HepG2 (cell line): ENCODE measurements around the gene PXMP4. TPM values are rescaled to one million over a fixed set of nuclear protein-coding genes. Genes with fewer than 3 reads are reported as not detected.

ENCODE experiments used
- ATAC-seq: fragments of 200-7000 bp; cut with Tn5 transposase; 3 replicates; pipeline ENCODE4 v1.9.1; 2020; ENCODE audit warnings: mild to moderate bottlenecking, moderate library complexity
- BruUV-seq: library from RNA; stranded (reverse); fragments of 400-500 nt; replicated peaks from 2 replicates; lab custom pipeline; 2021; lab: Mats Ljungman, UMichigan
- CTCF ChIA-PET: fragments of 300-600 bp; formaldehyde crosslinking; extraction: SDS; loops from one replicate; lab custom pipeline; 2021; ENCODE audit warnings: low total read pairs, inconsistent platforms, low intra/inter-chr PET ratio; lab: Yijun Ruan, JAX
- POLR2A ChIA-PET: fragments of 350-600 bp; sonication (Branson Sonifier 250); formaldehyde crosslinking; loops from one replicate; lab custom pipeline; 2020; ENCODE audit warnings: antibody characterized with exemption, inconsistent platforms; lab: Yijun Ruan, JAX
- DNase-seq: peaks from one replicate; pipeline ENCODE4 v3.0.0-alpha.2; 2015; ENCODE audit warnings: low spot score
- FAIRE-seq: peaks from 3 replicates; lab custom pipeline; 2011; peaks lifted over from hg19 to GRCh38; lab: Jason Lieb, UNC
- H2AFZ ChIP-seq: one replicate; pipeline ENCODE4 v1.6.1; 2011; ENCODE audit warnings: low read length, inconsistent platforms
- H3K27ac ChIP-seq: fragments of 300-600 bp; 3 replicates; pipeline ENCODE4 v1.8.0; 2011; ENCODE audit warnings: mixed run types, mild to moderate bottlenecking, mixed read lengths, low read length, inconsistent platforms; ENCODE audit not compliant: insufficient read depth; ENCODE audit errors: extremely low read length
- H3K27me3 ChIP-seq, 2 experiments: fragments of 200-600 bp in 1 of 2; 2 replicates in 1 of 2; 3 replicates in 1 of 2; pipeline versions ENCODE4 v1.6.0 to v1.8.0; 2011; ENCODE audit warnings: low read length in 2 of 2, mild to moderate bottlenecking in 2 of 2, moderate library complexity in 2 of 2, inconsistent platforms in 1 of 2; ENCODE audit not compliant: insufficient read depth in 2 of 2, control insufficient read depth in 1 of 2
- H3K36me3 ChIP-seq, 2 experiments: fragments of 200-600 bp in 1 of 2; replicated peaks in 1 of 2; 2 replicates in 1 of 2; 3 replicates in 1 of 2; pipeline versions ENCODE4 v1.5.1 to v1.8.0; 2011; ENCODE audit warnings: low read length in 2 of 2, inconsistent platforms in 1 of 2; ENCODE audit not compliant: insufficient read depth in 2 of 2, control insufficient read depth in 1 of 2
- H3K4me1 ChIP-seq: 2 replicates; pipeline ENCODE4 v1.5.1; 2012; ENCODE audit warnings: low read length, inconsistent platforms; ENCODE audit not compliant: insufficient read depth
- H3K4me2 ChIP-seq: 2 replicates; pipeline ENCODE4 v1.6.0; 2011; ENCODE audit warnings: low read depth, low read length, inconsistent platforms
- H3K4me3 ChIP-seq, 3 experiments: fragments of 200-600 bp in 1 of 3; sonication (generic), shearing (Covaris generic) in 1 of 3; replicated peaks in 1 of 3; 2 replicates each; pipeline ENCODE4 v1.5.1; 2011 to 2016; ENCODE audit warnings: low read length in 3 of 3, inconsistent platforms in 2 of 3, low read depth in 2 of 3, mild to moderate bottlenecking in 2 of 3, control low read depth in 1 of 3, mixed read lengths in 1 of 3; ENCODE audit not compliant: insufficient read depth in 1 of 3
- H3K79me2 ChIP-seq: one replicate; pipeline ENCODE4 v1.6.1; 2011; ENCODE audit warnings: low read length, inconsistent platforms; ENCODE audit not compliant: insufficient read depth
- H3K9ac ChIP-seq: 2 replicates; pipeline ENCODE4 v1.6.0; 2011; ENCODE audit warnings: mild to moderate bottlenecking, low read depth, low read length, inconsistent platforms; ENCODE audit not compliant: insufficient read depth
- H3K9me3 ChIP-seq: 2 replicates; pipeline ENCODE4 v1.5.1; 2012; ENCODE audit warnings: mild to moderate bottlenecking, low read length
- H4K20me1 ChIP-seq: 2 replicates; pipeline ENCODE4 v1.6.0; 2011; ENCODE audit warnings: inconsistent platforms, mild to moderate bottlenecking, low read length, moderate library complexity; ENCODE audit not compliant: insufficient read depth
- CBX5 ChIP-seq: sonication (generic); formaldehyde crosslinking; IDR thresholded peaks from 2 replicates; pipeline ENCODE4 v1.4.0; 2020; ENCODE audit warnings: missing genetic modification reagents, borderline replicate concordance
- EEA1 ChIP-seq: sonication (generic); formaldehyde crosslinking; IDR thresholded peaks from 2 replicates; pipeline ENCODE4 v1.5.1; 2020; ENCODE audit warnings: mild to moderate bottlenecking, missing genetic modification reagents, borderline replicate concordance
- HNF4G ChIP-seq, 2 experiments: sonication (generic) in 1 of 2; formaldehyde crosslinking in 1 of 2; IDR thresholded peaks; 2 replicates each; pipeline versions ENCODE4 v1.4.0 to v1.6.1; 2011 to 2020; ENCODE audit warnings: borderline replicate concordance in 2 of 2, low read depth in 2 of 2, mild to moderate bottlenecking in 2 of 2, low read length in 1 of 2, missing genetic modification reagents in 1 of 2, moderate library complexity in 1 of 2
- HOXD1 ChIP-seq: sonication (generic); formaldehyde crosslinking; IDR thresholded peaks from 2 replicates; pipeline ENCODE4 v1.5.0; 2020; ENCODE audit warnings: missing genetic modification reagents
- KMT2A ChIP-seq: sonication (generic); formaldehyde crosslinking; IDR thresholded peaks from 2 replicates; pipeline ENCODE4 v1.4.0; 2020; ENCODE audit warnings: missing genetic modification reagents
- MEF2D ChIP-seq: sonication (generic); formaldehyde crosslinking; IDR thresholded peaks from 2 replicates; pipeline ENCODE4 v1.5.1; 2020; ENCODE audit warnings: mild to moderate bottlenecking, missing genetic modification reagents
- MEIS1 ChIP-seq: sonication (generic); formaldehyde crosslinking; IDR thresholded peaks from 2 replicates; pipeline ENCODE4 v1.9.0; 2021; ENCODE audit warnings: mild to moderate bottlenecking, missing genetic modification reagents, moderate library complexity, borderline replicate concordance
- MIER3 ChIP-seq: IDR thresholded peaks from 2 replicates; pipeline ENCODE4 v1.6.1; 2016; ENCODE audit warnings: missing compliant biosample characterization, borderline replicate concordance
- NR2F6 ChIP-seq, 2 experiments: IDR thresholded peaks; 2 replicates each; pipeline ENCODE4 v1.6.1; 2016; ENCODE audit warnings: antibody characterized with exemption in 1 of 2, mild to moderate bottlenecking in 1 of 2
- PHF5A ChIP-seq: IDR thresholded peaks from one replicate; pipeline ENCODE4 v1.6.1; 2018; ENCODE audit warnings: low read depth, missing genetic modification reagents; ENCODE audit not compliant: unreplicated experiment
- PHF8 ChIP-seq: sonication (generic); formaldehyde crosslinking; IDR thresholded peaks from 2 replicates; pipeline ENCODE4 v1.5.0; 2020; ENCODE audit warnings: missing genetic modification reagents
- RFX5 ChIP-seq: IDR thresholded peaks from 2 replicates; pipeline ENCODE4 v1.6.1; 2011; ENCODE audit warnings: low read depth, low read length, improper control_type of control experiment
- SKI ChIP-seq: fragments of 450-650 bp; IDR thresholded peaks from one replicate; pipeline ENCODE4 v1.6.1; 2018; ENCODE audit warnings: mild to moderate bottlenecking; ENCODE audit not compliant: partially characterized antibody
- SP1 ChIP-seq, 2 experiments: fragments of 450-650 bp in 1 of 2; sonication (generic) in 1 of 2; formaldehyde crosslinking in 1 of 2; IDR thresholded peaks; 2 replicates each; pipeline versions ENCODE4 v1.4.0 to v1.6.1; 2016 to 2020; ENCODE audit warnings: missing genetic modification reagents in 1 of 2
- ZNF143 ChIP-seq: sonication (generic); formaldehyde crosslinking; IDR thresholded peaks from 2 replicates; pipeline ENCODE4 v1.4.0; 2020; ENCODE audit warnings: missing genetic modification reagents
- ZNF232 ChIP-seq: sonication (generic); formaldehyde crosslinking; IDR thresholded peaks from 2 replicates; pipeline ENCODE4 v1.4.0; 2020; ENCODE audit warnings: missing genetic modification reagents, borderline replicate concordance
- ZNF263 ChIP-seq: sonication (generic); formaldehyde crosslinking; IDR thresholded peaks from 2 replicates; pipeline ENCODE4 v1.4.0; 2020; ENCODE audit warnings: missing genetic modification reagents
- ZNF501 ChIP-seq: sonication (generic); formaldehyde crosslinking; IDR thresholded peaks from 2 replicates; pipeline ENCODE4 v1.5.1; 2020; ENCODE audit warnings: mild to moderate bottlenecking, moderate library complexity, missing genetic modification reagents
- ZNF598 ChIP-seq: sonication (generic); formaldehyde crosslinking; IDR thresholded peaks from 2 replicates; pipeline ENCODE4 v1.5.1; 2020; ENCODE audit warnings: mild to moderate bottlenecking, missing genetic modification reagents, borderline replicate concordance
- ZNF616 ChIP-seq: sonication (generic); formaldehyde crosslinking; IDR thresholded peaks from 2 replicates; pipeline ENCODE4 v1.5.0; 2020; ENCODE audit warnings: low read depth, mild to moderate bottlenecking, missing genetic modification reagents
- ZNF629 ChIP-seq: sonication (generic); formaldehyde crosslinking; conservative IDR thresholded peaks from 2 replicates; pipeline ENCODE4 v1.5.0; 2020; ENCODE audit warnings: missing genetic modification reagents
- ZNF7 ChIP-seq: IDR thresholded peaks from 2 replicates; pipeline ENCODE4 v1.6.1; 2016; ENCODE audit warnings: missing biosample characterization, missing genetic modification reagents
- WGBS: methylation state at CpG from one replicate; pipeline ENCODE4 v1.1.6; 2017; ENCODE audit warnings: low lambda C conversion rate; 5-methylcytosine and 5-hydroxymethylcytosine counted together
- in situ Hi-C: cut with HindIII; loops from 2 replicates; pipeline ENCODE4 v1.10.0; 2017; ENCODE audit warnings: low pct_unique_long_range_greater_than_20kb; ENCODE audit not compliant: extremely low pct_ligation_motif_present
- intact Hi-C: fragments of 100-400 bp; cut with micrococcal nuclease; formaldehyde crosslinking; loops from one replicate; pipeline ENCODE4 v1.10.0; 2022; ENCODE audit not compliant: unreplicated experiment
- polyA plus RNA-seq, 8 experiments: library from polyadenylated mRNA; depleted of rRNA in 3 of 8; stranded (reverse) in 7 of 8; unstranded in 1 of 8; fragments of >200 nt; fragmentation: Illumina TruSeq in 4 of 8; extraction: Trizol in 4 of 8; gene quantifications; 2 replicates each; pipeline versions ENCODE4 v1.2.1 to v1.2.3, GENCODE V29; 2011 to 2016; ENCODE audit warnings: low read depth in 4 of 8, missing spikeins in 1 of 8, mixed read lengths in 1 of 8; ENCODE audit not compliant: insufficient read depth in 1 of 8
- total RNA-seq, 5 experiments: library from RNA; depleted of rRNA; stranded (reverse); fragments of >200 nt; fragmentation: Illumina TruSeq; extraction: Trizol; gene quantifications; 2 replicates each; pipeline ENCODE4 v1.2.3, GENCODE V29; 2016; ENCODE audit warnings: low read depth in 1 of 5
- TF ChIP-seq, protein P1 (sequence below): sonication (generic); formaldehyde crosslinking; conservative IDR thresholded peaks from 2 replicates; pipeline ENCODE4 v1.8.0; 2022; ENCODE audit warnings: low read depth, missing genetic modification reagents

The PXMP4 gene
- total and polyA plus RNA-seq, 2 of the 13 experiments (the other 11 are each of a cell fraction or from before 2014, with no cell fraction given) = not detected

DNA sequence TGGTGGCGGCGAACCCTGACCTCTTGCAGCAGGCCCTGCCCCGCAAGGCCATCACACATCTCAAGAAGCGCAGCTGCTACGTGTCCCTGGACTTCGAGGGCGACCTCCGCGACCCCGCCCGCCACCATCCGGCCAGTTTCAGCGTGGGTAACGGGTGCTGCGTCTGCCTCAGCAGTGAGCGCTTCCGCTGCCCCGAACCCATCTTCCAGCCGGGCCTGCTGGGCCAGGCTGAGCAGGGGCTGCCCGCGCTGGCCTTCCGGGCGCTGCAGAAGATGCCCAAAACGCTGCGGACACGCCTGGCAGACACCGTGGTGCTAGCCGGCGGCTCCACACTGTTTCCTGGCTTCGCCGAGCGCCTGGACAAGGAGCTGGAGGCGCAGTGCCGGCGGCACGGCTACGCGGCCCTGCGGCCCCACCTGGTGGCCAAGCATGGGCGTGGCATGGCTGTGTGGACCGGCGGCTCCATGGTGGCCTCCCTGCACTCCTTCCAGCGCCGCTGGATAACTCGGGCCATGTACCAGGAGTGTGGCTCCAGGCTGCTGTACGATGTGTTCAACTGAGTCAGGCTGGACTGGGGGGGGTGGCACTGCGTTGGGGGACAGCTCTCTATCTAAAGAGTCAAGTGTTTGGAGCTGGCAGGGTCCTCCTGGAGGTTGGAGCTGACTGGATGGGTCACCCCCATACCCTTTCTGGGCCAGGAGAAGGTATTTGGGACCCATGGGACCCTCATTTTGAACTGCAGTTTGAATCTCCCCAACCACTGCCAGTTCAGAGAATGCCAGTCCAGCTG lies 52.2 kb downstream of the PXMP4 start:
- ChIA-PET CTCF (interaction anchor here (1.9 kb wide), 1 partner anchor 210 kb away, joined by 14 read pairs; no protein-coding TSS in a partner anchor), POLR2A (no interaction called here)
- no peak overlapping the region for H3K4me2 ChIP-seq
- FAIRE-seq (no peak), ATAC-seq (peak; percentile 20), DNase-seq (no peak)
- no peak overlapping the region for H3K27ac ChIP-seq
- no peak overlapping the region for H3K9ac ChIP-seq
- BruUV-seq = no TSS peak
- in situ Hi-C loops (no loop called here), intact Hi-C loops (no loop called here)
- no peak overlapping the region for H2AFZ ChIP-seq
- peaks cover 20% of the 10 kb centered on the region for H3K79me2 ChIP-seq
- 0 out of 2 replicates have a peak, but pooled peaks cover 3% of the 10 kb centered on the region for H4K20me1 ChIP-seq
- no peaks in the 10 kb centered on the region; a peak in 1 of 5 replicates for H3K27me3 ChIP-seq
- H3K4me1 ChIP-seq = peaks cover 53% of the 10 kb centered on the region
- H3K9me3 ChIP-seq = no peaks in the 10 kb centered on the region
- H3K36me3 ChIP-seq = peaks cover 19 to 41% of the 10 kb centered on the region in 2 experiments
- H3K4me3 ChIP-seq = no peak overlapping the region
- 95% methylated on average over 41 of the region's 47 CpGs for WGBS
- TF ChIP-seq ZNF501 (CRISPR knock-in tag) (peak; percentile 67), ZNF263 (no peak), MIER3 (CRISPR knock-in tag) (no peak), PHF5A (CRISPR knock-in tag) (no peak), PHF8 (peak; percentile 42; the same call in 1 of the 2 replicates), ZNF7 (CRISPR knock-in tag) (no peak; the same call in 1 of the 2 replicates), CBX5 (CRISPR knock-in tag) (peak; percentile 61; the same call in 1 of the 2 replicates), ZNF232 (CRISPR knock-in tag) (no peak), EEA1 (CRISPR knock-in tag) (peak; percentile 12; the same call in 1 of the 2 replicates), HNF4G (IDR thresholded peaks at IDR 0.05; ENCODE audit: borderline replicate concordance, low read depth, low read length) (no peak), HNF4G (CRISPR knock-in tag; IDR thresholded peaks at IDR 0.05; ENCODE audit: borderline replicate concordance, low read depth) (0 out of 2 replicates have a peak, but pooled peaks have one; percentile 39), SKI (peak; percentile 36), MEF2D (CRISPR knock-in tag) (no peak), RFX5 (no peak), SP1 (IDR thresholded peaks at IDR 0.05) (no peak), SP1 (CRISPR knock-in tag; IDR thresholded peaks at IDR 0.05) (no peak), ZNF616 (no peak), KMT2A (CRISPR knock-in tag) (0 out of 2 replicates have a peak, but pooled peaks have one; percentile 13), NR2F6 (IDR thresholded peaks at IDR 0.05) (no peak), NR2F6 (CRISPR knock-in tag; IDR thresholded peaks at IDR 0.05) (no peak), ZNF598 (CRISPR knock-in tag) (peak; percentile 72; the same call in 1 of the 2 replicates), HOXD1 (CRISPR knock-in tag) (no peak), ZNF629 (no peak), MEIS1 (CRISPR knock-in tag) (0 out of 2 replicates have a peak, but pooled peaks have one; percentile 53), ZNF143 (CRISPR knock-in tag) (no peak)
- TF ChIP-seq, protein P1, sequence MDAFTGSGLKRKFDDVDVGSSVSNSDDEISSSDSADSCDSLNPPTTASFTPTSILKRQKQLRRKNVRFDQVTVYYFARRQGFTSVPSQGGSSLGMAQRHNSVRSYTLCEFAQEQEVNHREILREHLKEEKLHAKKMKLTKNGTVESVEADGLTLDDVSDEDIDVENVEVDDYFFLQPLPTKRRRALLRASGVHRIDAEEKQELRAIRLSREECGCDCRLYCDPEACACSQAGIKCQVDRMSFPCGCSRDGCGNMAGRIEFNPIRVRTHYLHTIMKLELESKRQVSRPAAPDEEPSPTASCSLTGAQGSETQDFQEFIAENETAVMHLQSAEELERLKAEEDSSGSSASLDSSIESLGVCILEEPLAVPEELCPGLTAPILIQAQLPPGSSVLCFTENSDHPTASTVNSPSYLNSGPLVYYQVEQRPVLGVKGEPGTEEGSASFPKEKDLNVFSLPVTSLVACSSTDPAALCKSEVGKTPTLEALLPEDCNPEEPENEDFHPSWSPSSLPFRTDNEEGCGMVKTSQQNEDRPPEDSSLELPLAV = no peak
